GM12878 (cell line): ENCODE data around the gene ATXN1. TPM values are rescaled to one million over a fixed set of nuclear protein-coding genes. Genes with fewer than 3 reads are reported as not detected.

Source experiments
- BACH1 ChIP-seq: fragments of 450-650 bp; IDR thresholded peaks from 2 replicates; pipeline ENCODE4 v1.6.1; 2017; ENCODE audit warnings: mild to moderate bottlenecking, borderline replicate concordance
- BCL3 ChIP-seq: IDR thresholded peaks from 2 replicates; pipeline ENCODE4 v1.6.1; 2011; ENCODE audit warnings: borderline replicate concordance, low read depth, mild to moderate bottlenecking, moderate library complexity, low read length; ENCODE audit not compliant: insufficient read depth, poor library complexity, severe bottlenecking
- BRCA1 ChIP-seq: IDR thresholded peaks from 2 replicates; pipeline ENCODE4 v1.6.1; 2011; ENCODE audit warnings: low read depth, low read length, improper control_type of control experiment
- CEBPB ChIP-seq, 2 experiments: fragments of 150-350 bp in 1 of 2; IDR thresholded peaks; 2 replicates each; pipeline ENCODE4 v1.6.1; 2012 to 2014; ENCODE audit warnings: low read depth in 2 of 2, low read length in 2 of 2, borderline replicate concordance in 1 of 2, inconsistent platforms in 1 of 2
- CHD2 ChIP-seq: IDR thresholded peaks from 2 replicates; pipeline ENCODE4 v1.6.1; 2011; ENCODE audit warnings: low read depth, low read length, improper control_type of control experiment, borderline replicate concordance
- E2F8 ChIP-seq: fragments of 450-650 bp; IDR thresholded peaks from 2 replicates; pipeline ENCODE4 v1.6.1; 2018; ENCODE audit warnings: mild to moderate bottlenecking, low read depth, moderate library complexity; ENCODE audit not compliant: partially characterized antibody
- EED ChIP-seq: sonication (generic); IDR thresholded peaks from 2 replicates; pipeline ENCODE4 v1.6.1; 2016; ENCODE audit warnings: antibody characterized with exemption, low read depth
- ESRRA ChIP-seq: IDR thresholded peaks from 2 replicates; pipeline ENCODE4 v1.6.1; 2012; ENCODE audit warnings: mild to moderate bottlenecking, low read length, improper control_type of control experiment
- FOS ChIP-seq: IDR thresholded peaks from 3 replicates; pipeline ENCODE4 v1.6.1; 2011; ENCODE audit warnings: borderline replicate concordance; ENCODE audit not compliant: insufficient read length; ENCODE audit errors: extremely low read depth
- HDGF ChIP-seq: fragments of 450-650 bp; IDR thresholded peaks from 2 replicates; pipeline ENCODE4 v1.6.1; 2016; ENCODE audit warnings: antibody characterized with exemption
- JUNB ChIP-seq: IDR thresholded peaks from 2 replicates; pipeline ENCODE4 v1.6.1; 2016; ENCODE audit warnings: antibody characterized with exemption, mild to moderate bottlenecking
- KAT2A ChIP-seq: conservative IDR thresholded peaks from 2 replicates; pipeline ENCODE4 v1.6.1; 2011; ENCODE audit warnings: low read depth, low read length; ENCODE audit not compliant: control insufficient read depth
- MLLT1 ChIP-seq: fragments of 450-650 bp; IDR thresholded peaks from 2 replicates; pipeline ENCODE4 v1.6.1; 2016; ENCODE audit warnings: mild to moderate bottlenecking
- NFXL1 ChIP-seq: fragments of 450-650 bp; IDR thresholded peaks from 2 replicates; pipeline ENCODE4 v1.6.1; 2017; ENCODE audit warnings: antibody characterized with exemption, mild to moderate bottlenecking, borderline replicate concordance
- NR2C1 ChIP-seq: fragments of 450-650 bp; IDR thresholded peaks from 2 replicates; pipeline ENCODE4 v1.6.1; 2017; ENCODE audit warnings: antibody characterized with exemption, mild to moderate bottlenecking, moderate library complexity
- PAX5 ChIP-seq: IDR thresholded peaks from 2 replicates; pipeline ENCODE4 v1.6.1; 2011; ENCODE audit warnings: low read depth, low read length, borderline replicate concordance
- PKNOX1 ChIP-seq: fragments of 450-650 bp; IDR thresholded peaks from 2 replicates; pipeline ENCODE4 v1.6.1; 2016; ENCODE audit warnings: mild to moderate bottlenecking
- RCOR1 ChIP-seq: conservative IDR thresholded peaks from 2 replicates; pipeline ENCODE4 v1.6.1; 2012; ENCODE audit warnings: low read depth, low read length, improper control_type of control experiment
- RELA ChIP-seq: fragments of 450-650 bp; IDR thresholded peaks from 2 replicates; pipeline ENCODE4 v1.8.0; 2014; ENCODE audit warnings: borderline replicate concordance; ENCODE audit not compliant: partially characterized antibody
- SPI1 ChIP-seq: IDR thresholded peaks from 2 replicates; pipeline ENCODE4 v1.6.1; 2011; ENCODE audit warnings: low read depth, mild to moderate bottlenecking, low read length, moderate library complexity, borderline replicate concordance; ENCODE audit not compliant: insufficient read depth
- WRNIP1 ChIP-seq: IDR thresholded peaks from 2 replicates; pipeline ENCODE4 v1.6.1; 2011; ENCODE audit warnings: low read depth, low read length, improper control_type of control experiment, borderline replicate concordance
- ZSCAN29 ChIP-seq: fragments of 450-650 bp; IDR thresholded peaks from 2 replicates; pipeline ENCODE4 v1.6.1; 2017; ENCODE audit warnings: mild to moderate bottlenecking, moderate library complexity
- polyA plus RNA-seq, 11 experiments: library from polyadenylated mRNA; depleted of rRNA in 4 of 11; unstranded in 6 of 11; stranded (reverse) in 5 of 11; fragments of >200 nt; fragmentation: Nextera tagmentation in 4 of 11; fragmentation: Illumina TruSeq in 1 of 11; extraction: Ambion mirVana in 4 of 11; extraction: Trizol in 1 of 11; gene quantifications; 1 replicate in 1 of 11; 2 replicates in 10 of 11; pipeline versions ENCODE4 v1.2.1 to v1.2.3, GENCODE V29; 2011 to 2016; ENCODE audit warnings: inconsistent platforms in 2 of 11, missing spikeins in 2 of 11, low read depth in 1 of 11
- total RNA-seq, 4 experiments: library from RNA; depleted of rRNA in 3 of 4; stranded (reverse); fragments of >200 nt in 3 of 4; fragmentation: Illumina TruSeq in 1 of 4; extraction: Trizol in 1 of 4; gene quantifications; 2 replicates each; pipeline versions ENCODE4 v1.2.1 to v1.2.3, GENCODE V29; 2013 to 2021

Gene ATXN1
- total and polyA plus RNA-seq, 10 of the 15 experiments (the other 5 are each of a cell fraction or from before 2014, with no cell fraction given) = 12.2 to 51.2 (median 20.5) TPM

- TF ChIP-seq FOS (no peak), EED (0 out of 2 replicates have a peak, but pooled peaks have one; percentile 33), PAX5 (no peak), E2F8 (no peak), NR2C1 (no peak), SPI1 (no peak), MLLT1 (no peak), PKNOX1 (0 out of 2 replicates have a peak, but pooled peaks have one; percentile 16), BCL3 (no peak), RCOR1 (no peak), ESRRA (no peak), RELA (no peak), BACH1 (no peak), WRNIP1 (no peak), BRCA1 (no peak), CEBPB (IDR thresholded peaks at IDR 0.05; ENCODE audit: borderline replicate concordance in 1 of 2, low read depth in 2 of 2, low read length in 2 of 2) (no peak), CHD2 (no peak), JUNB (no peak), ZSCAN29 (no peak), NFXL1 (no peak), KAT2A (no peak), HDGF (no peak)
Measured at GRCh38 chr6:16331384-16332174, 429.7 kb downstream of the ATXN1 start (continued).
